Ishikawa (cell line): ENCODE results near the gene ANKRD11.

Source experiments
- CEBPB ChIP-seq: IDR thresholded peaks from 2 replicates; pipeline ENCODE4 v1.6.1; 2012
- CREB1 ChIP-seq: IDR thresholded peaks from 2 replicates; pipeline ENCODE4 v1.6.1; 2012; ENCODE audit warnings: low read depth
- EGR1 ChIP-seq: IDR thresholded peaks from 2 replicates; pipeline ENCODE4 v1.6.1; 2012
- EP300 ChIP-seq: IDR thresholded peaks from 2 replicates; pipeline ENCODE4 v1.6.1; 2012; ENCODE audit warnings: borderline replicate concordance
- FOXM1 ChIP-seq: IDR thresholded peaks from 2 replicates; pipeline ENCODE4 v1.6.1; 2012; ENCODE audit warnings: low read depth, borderline replicate concordance
- MAX ChIP-seq: IDR thresholded peaks from 2 replicates; pipeline ENCODE4 v1.6.1; 2012
- NFIC ChIP-seq: IDR thresholded peaks from 2 replicates; pipeline ENCODE4 v1.6.1; 2012
- RAD21 ChIP-seq: IDR thresholded peaks from 2 replicates; pipeline ENCODE4 v1.6.1; 2012; ENCODE audit warnings: low read depth
- REST ChIP-seq: IDR thresholded peaks from 2 replicates; pipeline ENCODE4 v1.6.1; 2012; ENCODE audit warnings: low read depth, mild to moderate bottlenecking
- TAF1 ChIP-seq: IDR thresholded peaks from 2 replicates; pipeline ENCODE4 v1.6.1; 2012; ENCODE audit warnings: low read depth, mild to moderate bottlenecking
- TCF12 ChIP-seq: IDR thresholded peaks from 2 replicates; pipeline ENCODE4 v1.6.1; 2012; ENCODE audit warnings: low read depth
- TEAD4 ChIP-seq: IDR thresholded peaks from 2 replicates; pipeline ENCODE4 v1.6.1; 2012
- USF1 ChIP-seq: IDR thresholded peaks from 2 replicates; pipeline ENCODE4 v1.6.1; 2012
- YY1 ChIP-seq: IDR thresholded peaks from 2 replicates; pipeline ENCODE4 v1.6.1; 2012; ENCODE audit warnings: low read depth
- ZBTB7A ChIP-seq: IDR thresholded peaks from 2 replicates; pipeline ENCODE4 v1.6.1; 2012; ENCODE audit warnings: low read depth

ANKRD11 gene

GRCh38 chr16:89298623-89299225 is 191.6 kb downstream of the ANKRD11 start:
- no peak for TF ChIP-seq TCF12
- no peak for TF ChIP-seq TAF1
- TF ChIP-seq RAD21: no peak
- no peak for TF ChIP-seq YY1
- TF ChIP-seq CEBPB: no peak
- no peak for TF ChIP-seq TEAD4
- TF ChIP-seq REST: no peak
- no peak for TF ChIP-seq USF1
- no peak for TF ChIP-seq MAX
- no peak for TF ChIP-seq NFIC
- no peak for TF ChIP-seq ZBTB7A
- TF ChIP-seq FOXM1: no peak
- TF ChIP-seq EGR1: no peak
- TF ChIP-seq EP300: no peak
- TF ChIP-seq CREB1: no peak

- no peak for TF ChIP-seq USF1
- no peak for TF ChIP-seq TAF1
- TF ChIP-seq CEBPB: no peak
- TF ChIP-seq EGR1: no peak
- TF ChIP-seq ZBTB7A: no peak
- TF ChIP-seq RAD21: no peak
- no peak for TF ChIP-seq YY1
- TF ChIP-seq NFIC: no peak
- no peak for TF ChIP-seq REST
- TF ChIP-seq EP300: no peak
- no peak for TF ChIP-seq CREB1
- TF ChIP-seq TCF12: no peak
- no peak for TF ChIP-seq TEAD4
- no peak for TF ChIP-seq FOXM1
These were observed 192.3 kb downstream of the ANKRD11 start for GRCh38 chr16:89297910-89298545.

GRCh38 chr16:89297156-89297874 is 193.0 kb downstream of the ANKRD11 start:
- TF ChIP-seq FOXM1 (no peak), RAD21 (no peak), USF1 (no peak), YY1 (no peak), REST (no peak), CEBPB (no peak), MAX (no peak), CREB1 (no peak), TCF12 (no peak), TEAD4 (no peak), TAF1 (no peak), EGR1 (no peak), ZBTB7A (no peak), EP300 (no peak)
